Measurements from ENCODE around the gene VENTX. TPM values are rescaled to one million over a fixed set of nuclear protein-coding genes. Genes with fewer than 3 reads are reported as not detected.
A peak's percentile ranks its signal among the peaks of the same experiment; 100 is the strongest.

The VENTX gene
- polyA plus RNA-seq, 1 donor (not counting 4 experiments of a cell fraction or from before 2014, with no cell fraction given) = not detected

DNA sequence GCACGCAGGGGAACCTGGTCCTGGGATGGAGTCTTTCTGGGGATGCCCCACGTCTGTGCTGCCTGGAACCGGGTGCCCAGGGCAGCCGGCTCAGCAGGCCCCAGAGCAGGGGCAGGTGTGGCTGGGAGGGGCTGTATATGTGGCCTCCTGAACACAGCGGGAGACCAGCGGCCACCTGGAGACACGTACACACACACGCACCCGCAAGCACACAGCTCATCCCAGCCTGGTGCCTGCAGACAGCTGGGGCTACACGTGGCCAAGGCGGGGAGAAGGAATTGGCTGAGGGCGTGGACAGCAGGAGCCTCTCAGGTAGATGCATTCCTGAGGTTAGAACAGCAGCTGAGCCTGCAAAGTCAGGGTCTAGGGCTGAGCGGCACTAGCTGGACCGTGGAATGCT lies 25.0 kb downstream of the VENTX start:
- peaks cover 21 to 31% of the 10 kb centered on the region in 2 experiments for H3K36me3 ChIP-seq (ENCODE audit: control insufficient read depth in 2 of 2, extremely low read depth in 1 of 2, insufficient read depth in 2 of 2, low read length in 2 of 2)
- H3K27me3 ChIP-seq (ENCODE audit: control insufficient read depth, extremely low read depth, insufficient read depth, low read length) = no peaks in the 10 kb centered on the region
- H3K9me1 ChIP-seq (ENCODE audit: control insufficient read depth, extremely low read depth, insufficient read depth, low read length) = no peaks in the 10 kb centered on the region
- H3K27ac ChIP-seq (ENCODE audit: control insufficient read depth, insufficient read depth, low read length) = peak overlapping the region; percentile 84
- TF ChIP-seq EZH2 (IDR thresholded peaks at IDR 0.05; ENCODE audit: low read length) (no peak), CTCF (optimal IDR thresholded peaks at IDR 0.05 in 1 of 3, IDR thresholded peaks at IDR 0.05 in 1 of 3, conservative IDR thresholded peaks at IDR 0.05 in 1 of 3; ENCODE audit: extremely low read depth in 1 of 3, insufficient read depth in 2 of 3, low read length in 3 of 3) (no peak)
- dilution Hi-C loops (cut with MboI; ENCODE audit: extremely low pct_ligation_motif_present, low sequenced_read_pairs) = no loop called here
- no peak overlapping the region for H2AFZ ChIP-seq (ENCODE audit: control insufficient read depth, low read length)
- H3K4me1 ChIP-seq (ENCODE audit: control insufficient read depth, extremely low read depth, insufficient read depth, low read length) = peaks cover 55% of the 10 kb centered on the region
- no peaks in the 10 kb centered on the region for H3K79me2 ChIP-seq (ENCODE audit: control insufficient read depth, insufficient read depth, low read length)
- peaks cover 6% of the 10 kb centered on the region for H4K20me1 ChIP-seq (ENCODE audit: control insufficient read depth, extremely low read depth, insufficient read depth, low read length)
- H3K9me3 ChIP-seq (ENCODE audit: control insufficient read depth, low read depth, low read length) = no peaks in the 10 kb centered on the region
- FAIRE-seq = peak; percentile 53
- no peak for DNase-seq (ENCODE audit: low read depth, low spot score)
- no peak overlapping the region for H3K4me3 ChIP-seq (ENCODE audit: control insufficient read depth in 2 of 3, extremely low read depth in 1 of 3, insufficient read depth in 2 of 3, low read depth in 1 of 3, low read length in 3 of 3)
- peak overlapping the region; percentile 69 for H3K9ac ChIP-seq (ENCODE audit: control insufficient read depth, extremely low read depth, insufficient read depth, low read length)
- H3K4me2 ChIP-seq (ENCODE audit: control insufficient read depth, extremely low read depth, insufficient read depth, low read depth, low read length) = peak overlapping the region; percentile 39

- FAIRE-seq (no peak), DNase-seq (ENCODE audit: low read depth, low spot score) (no peak)
- no peaks in the 10 kb centered on the region for H3K79me2 ChIP-seq (ENCODE audit: control insufficient read depth, insufficient read depth, low read length)
- no peak overlapping the region for H3K4me3 ChIP-seq (ENCODE audit: control insufficient read depth in 2 of 3, extremely low read depth in 1 of 3, insufficient read depth in 2 of 3, low read depth in 1 of 3, low read length in 3 of 3)
- dilution Hi-C loops (cut with MboI; ENCODE audit: extremely low pct_ligation_motif_present, low sequenced_read_pairs) = no loop called here
- no peak overlapping the region for H3K27ac ChIP-seq (ENCODE audit: control insufficient read depth, insufficient read depth, low read length)
- peaks cover 23 to 31% of the 10 kb centered on the region in 2 experiments for H3K36me3 ChIP-seq (ENCODE audit: control insufficient read depth in 2 of 2, extremely low read depth in 1 of 2, insufficient read depth in 2 of 2, low read length in 2 of 2)
- no peak overlapping the region for H3K9ac ChIP-seq (ENCODE audit: control insufficient read depth, extremely low read depth, insufficient read depth, low read length)
- H3K4me2 ChIP-seq (ENCODE audit: control insufficient read depth, extremely low read depth, insufficient read depth, low read depth, low read length) = no peak overlapping the region
- H2AFZ ChIP-seq (ENCODE audit: control insufficient read depth, low read length) = no peak overlapping the region
- no peaks in the 10 kb centered on the region for H3K27me3 ChIP-seq (ENCODE audit: control insufficient read depth, extremely low read depth, insufficient read depth, low read length)
- H3K9me3 ChIP-seq (ENCODE audit: control insufficient read depth, low read depth, low read length) = no peaks in the 10 kb centered on the region
- H4K20me1 ChIP-seq (ENCODE audit: control insufficient read depth, extremely low read depth, insufficient read depth, low read length) = peaks cover 8% of the 10 kb centered on the region
- H3K9me1 ChIP-seq (ENCODE audit: control insufficient read depth, extremely low read depth, insufficient read depth, low read length) = no peaks in the 10 kb centered on the region
- no peak for TF ChIP-seq CTCF (optimal IDR thresholded peaks at IDR 0.05 in 1 of 3, IDR thresholded peaks at IDR 0.05 in 1 of 3, conservative IDR thresholded peaks at IDR 0.05 in 1 of 3; ENCODE audit: extremely low read depth in 1 of 3, insufficient read depth in 2 of 3, low read length in 3 of 3)
- TF ChIP-seq EZH2 (IDR thresholded peaks at IDR 0.05; ENCODE audit: low read length) = no peak
- H3K4me1 ChIP-seq (ENCODE audit: control insufficient read depth, extremely low read depth, insufficient read depth, low read length) = peaks cover 45% of the 10 kb centered on the region
Measured at GRCh38 chr10:133263674-133264073, 26.0 kb downstream of the VENTX start.
